PC-3 (cell line): Measurements from ENCODE around the gene SLC6A7. TPM values are rescaled to one million over a fixed set of nuclear protein-coding genes. Genes with fewer than 3 reads are reported as not detected.

ENCODE experiments used
- ATAC-seq: fragments of 200-7000 bp; cut with Tn5 transposase; 2 replicates; pipeline ENCODE4 v1.9.1; 2020; ENCODE audit warnings: mild to moderate bottlenecking, moderate library complexity
- BruUV-seq: library from RNA; stranded (reverse); fragments of 400-500 nt; replicated peaks from 2 replicates; lab custom pipeline; 2021; lab: Mats Ljungman, UMichigan
- CTCF ChIA-PET: fragments of 300-600 bp; sonication (Branson Sonifier 250); formaldehyde crosslinking; loops from one replicate; lab custom pipeline; 2022; ENCODE audit warnings: antibody characterized with exemption; lab: Charles Lee
- POLR2A ChIA-PET: fragments of 300-600 bp; sonication (Branson Sonifier 250); formaldehyde crosslinking; loops from one replicate; lab custom pipeline; 2022; ENCODE audit warnings: antibody characterized with exemption; ENCODE audit not compliant: unreplicated experiment; lab: Charles Lee
- DNase-seq: peaks from one replicate; pipeline ENCODE4 v3.0.0-alpha.2; 2015
- H2AFZ ChIP-seq: fragments of 300-600 bp; sonication (generic); 2 replicates; pipeline ENCODE4 v1.6.0; 2016; ENCODE audit warnings: antibody characterized with exemption, low read length
- H3F3A ChIP-seq: fragments of 300-600 bp; sonication (generic); one replicate; pipeline ENCODE4 v1.6.0; 2017; ENCODE audit warnings: antibody characterized with exemption, low read length, control low read depth, mild to moderate bottlenecking; ENCODE audit not compliant: unreplicated experiment
- H3K27ac ChIP-seq: fragments of 300-600 bp; sonication (generic); 2 replicates; pipeline ENCODE4 v1.5.1; 2016; ENCODE audit warnings: mild to moderate bottlenecking, low read length
- H3K27me3 ChIP-seq: fragments of 300-600 bp; sonication (generic); 2 replicates; pipeline ENCODE4 v1.6.1; 2016; ENCODE audit warnings: low read length, mixed read lengths
- H3K36me3 ChIP-seq: fragments of 300-600 bp; sonication (generic); 2 replicates; pipeline ENCODE4 v1.6.1; 2016; ENCODE audit warnings: low read depth, mixed run types, low read length, mixed read lengths
- H3K4me1 ChIP-seq: fragments of 300-600 bp; sonication (generic); 2 replicates; pipeline ENCODE4 v1.5.1; 2016; ENCODE audit warnings: low read length; ENCODE audit not compliant: insufficient read depth
- H3K4me2 ChIP-seq: fragments of 300-600 bp; sonication (generic); 2 replicates; pipeline ENCODE4 v1.6.0; 2016; ENCODE audit warnings: low read length
- H3K4me3 ChIP-seq: fragments of 300-600 bp; sonication (generic); 2 replicates; pipeline ENCODE4 v1.5.1; 2016; ENCODE audit warnings: mild to moderate bottlenecking, low read length, mixed read lengths
- H3K79me2 ChIP-seq: fragments of 300-600 bp; sonication (generic); 2 replicates; pipeline ENCODE4 v1.6.1; 2017; ENCODE audit warnings: low read length, mixed read lengths
- H3K9ac ChIP-seq: fragments of 300-600 bp; sonication (generic); 2 replicates; pipeline ENCODE4 v1.6.0; 2016; ENCODE audit warnings: mild to moderate bottlenecking, low read length
- H3K9me2 ChIP-seq: fragments of 300-600 bp; sonication (generic); replicated peaks from 2 replicates; pipeline ENCODE4 v1.6.1; 2016; ENCODE audit warnings: mixed run types, low read length, mixed read lengths
- H3K9me3 ChIP-seq: fragments of 300-600 bp; sonication (generic); 2 replicates; pipeline ENCODE4 v1.6.1; 2016; ENCODE audit warnings: low read length, mixed read lengths
- H4K20me1 ChIP-seq: fragments of 300-600 bp; sonication (generic); 2 replicates; pipeline ENCODE4 v1.6.1; 2016; ENCODE audit warnings: low read length, mixed read lengths
- EZH2 ChIP-seq: fragments of 300-600 bp; sonication (generic); IDR thresholded peaks from one replicate; pipeline ENCODE4 v1.6.1; 2017; ENCODE audit warnings: antibody characterized with exemption, mild to moderate bottlenecking, low read length; ENCODE audit not compliant: unreplicated experiment
- EZH2phosphoT487 ChIP-seq: fragments of 300-600 bp; sonication (generic); IDR thresholded peaks from 2 replicates; pipeline ENCODE4 v1.6.1; 2018; ENCODE audit warnings: mild to moderate bottlenecking, antibody characterized with exemption, low read length, borderline replicate concordance
- intact Hi-C: fragments of 100-400 bp; cut with micrococcal nuclease; formaldehyde crosslinking; loops from 2 replicates; pipeline ENCODE4 v1.9.0; 2023
- total RNA-seq: library from RNA; depleted of rRNA; stranded (reverse); fragments of >200 nt; gene quantifications from 2 replicates; pipeline ENCODE4 v1.2.3, GENCODE V29; 2014
- TF ChIP-seq, protein P1 (sequence below): fragments of 300-600 bp; sonication (generic); conservative IDR thresholded peaks from 2 replicates; pipeline ENCODE4 v1.5.1; 2017; ENCODE audit warnings: antibody characterized with exemption, low read depth, mild to moderate bottlenecking, low read length

The SLC6A7 gene
- total RNA-seq, 1 experiment from 2014 or later, result 0.29 TPM

DNA sequence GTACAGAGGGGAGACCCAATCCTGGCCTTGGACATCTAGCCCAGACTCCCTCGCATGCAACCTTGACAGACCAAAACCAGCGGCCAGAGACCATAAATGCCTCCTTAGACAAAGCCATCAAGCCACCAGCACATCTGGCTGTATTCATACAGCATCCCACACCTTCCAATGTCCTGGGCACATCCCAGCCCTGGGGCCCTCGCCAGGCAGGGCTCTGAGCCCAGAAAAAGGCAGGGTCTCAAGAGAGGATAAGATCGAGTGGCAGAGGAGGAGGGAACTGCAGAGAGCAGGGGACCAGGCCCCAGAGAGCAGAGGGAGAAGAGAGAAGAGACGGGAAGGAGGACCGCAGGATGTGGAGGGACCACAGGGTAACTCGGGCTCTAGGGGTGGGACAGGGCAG lies 54.3 kb downstream of the SLC6A7 start:
- ChIA-PET POLR2A (no interaction called here), CTCF (no interaction called here)
- Histone ChIP-seq H3K36me3 (no peaks in the 10 kb centered on the region), H3K4me3 (no peak overlapping the region), H3K27me3 (no peaks in the 10 kb centered on the region), H3K9me2 (no peaks in the 10 kb centered on the region), H3K79me2 (no peaks in the 10 kb centered on the region), H3K9ac (no peak overlapping the region), H2AFZ (no peak overlapping the region), H4K20me1 (no peaks in the 10 kb centered on the region), H3K9me3 (no peaks in the 10 kb centered on the region), H3F3A (no peaks in the 10 kb centered on the region), H3K27ac (no peak overlapping the region), H3K4me1 (no peaks in the 10 kb centered on the region), H3K4me2 (no peak overlapping the region)
- DNase-seq, result no peak
- TF ChIP-seq, protein P1, sequence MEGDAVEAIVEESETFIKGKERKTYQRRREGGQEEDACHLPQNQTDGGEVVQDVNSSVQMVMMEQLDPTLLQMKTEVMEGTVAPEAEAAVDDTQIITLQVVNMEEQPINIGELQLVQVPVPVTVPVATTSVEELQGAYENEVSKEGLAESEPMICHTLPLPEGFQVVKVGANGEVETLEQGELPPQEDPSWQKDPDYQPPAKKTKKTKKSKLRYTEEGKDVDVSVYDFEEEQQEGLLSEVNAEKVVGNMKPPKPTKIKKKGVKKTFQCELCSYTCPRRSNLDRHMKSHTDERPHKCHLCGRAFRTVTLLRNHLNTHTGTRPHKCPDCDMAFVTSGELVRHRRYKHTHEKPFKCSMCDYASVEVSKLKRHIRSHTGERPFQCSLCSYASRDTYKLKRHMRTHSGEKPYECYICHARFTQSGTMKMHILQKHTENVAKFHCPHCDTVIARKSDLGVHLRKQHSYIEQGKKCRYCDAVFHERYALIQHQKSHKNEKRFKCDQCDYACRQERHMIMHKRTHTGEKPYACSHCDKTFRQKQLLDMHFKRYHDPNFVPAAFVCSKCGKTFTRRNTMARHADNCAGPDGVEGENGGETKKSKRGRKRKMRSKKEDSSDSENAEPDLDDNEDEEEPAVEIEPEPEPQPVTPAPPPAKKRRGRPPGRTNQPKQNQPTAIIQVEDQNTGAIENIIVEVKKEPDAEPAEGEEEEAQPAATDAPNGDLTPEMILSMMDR, result no peak
- BruUV-seq, result no TSS peak
- no peak for ATAC-seq
- intact Hi-C loops, result no loop called here

DNA sequence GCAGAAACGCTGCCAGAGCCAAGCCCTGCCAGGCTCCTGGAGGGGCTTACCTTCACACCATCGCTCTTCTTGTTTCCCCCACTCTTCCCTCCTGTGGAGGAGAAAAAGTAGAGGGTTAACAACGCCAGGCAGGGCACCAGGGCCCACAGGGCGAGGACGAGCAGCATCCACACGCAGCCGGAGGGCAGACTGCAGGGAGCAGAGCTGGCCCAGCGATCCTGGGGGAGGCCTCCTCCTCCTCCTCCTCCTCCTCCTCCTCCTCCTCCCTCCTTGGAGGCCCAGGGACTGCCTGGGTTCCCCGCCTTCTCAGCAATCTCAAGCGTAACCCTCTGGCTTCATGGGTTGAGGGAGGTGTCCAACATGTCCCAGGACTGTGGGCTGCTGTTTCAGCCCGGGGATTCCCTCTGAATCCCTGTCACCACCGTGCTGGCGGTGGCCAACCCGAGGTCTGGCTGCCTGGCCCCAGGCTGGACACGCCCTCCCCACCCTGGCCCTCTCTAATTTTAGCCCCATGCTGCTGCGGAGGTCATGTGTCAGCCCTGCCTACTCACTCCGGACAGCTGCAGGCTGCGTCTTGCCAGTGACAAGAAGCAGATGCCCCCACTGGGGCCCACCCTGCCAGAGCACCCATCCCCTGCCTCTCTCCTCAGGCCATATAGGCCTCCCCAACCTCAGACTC lies 55.4 kb downstream of the SLC6A7 start:
- BruUV-seq, result no TSS peak
- Histone ChIP-seq H3F3A (no peaks in the 10 kb centered on the region), H2AFZ (no peak overlapping the region)

DNA sequence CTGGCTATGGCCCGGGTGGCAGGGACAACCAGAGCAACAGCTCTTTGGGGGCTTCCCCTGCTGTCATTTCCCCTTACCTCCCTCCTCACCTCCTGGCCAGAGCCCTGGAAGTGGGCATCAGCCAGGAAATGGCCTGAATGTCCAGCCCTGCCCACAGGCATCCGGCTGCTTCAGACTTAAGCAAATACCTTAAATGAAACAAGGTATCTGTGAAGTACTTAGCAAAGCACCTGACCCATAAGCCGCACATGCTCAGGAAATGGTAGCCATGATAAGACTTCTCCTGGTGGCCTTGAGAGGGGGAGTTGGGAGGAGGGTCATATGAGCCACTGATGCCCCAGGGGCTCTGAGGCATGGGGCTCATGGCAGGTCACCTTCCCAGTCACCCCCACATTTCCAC lies 55.9 kb downstream of the SLC6A7 start:
- ATAC-seq, result no peak
- no peak overlapping the region for H3K27ac ChIP-seq
- no peaks in the 10 kb centered on the region for H3K4me1 ChIP-seq
- TF ChIP-seq, protein P1, result no peak
- no peak for TF ChIP-seq EZH2
- no peak for TF ChIP-seq EZH2phosphoT487
- no peak for DNase-seq
- no TSS peak for BruUV-seq
- H2AFZ ChIP-seq, result no peak overlapping the region
- no peak overlapping the region for H3K4me2 ChIP-seq
- intact Hi-C loops, result no loop called here
- H3K9me3 ChIP-seq, result no peaks in the 10 kb centered on the region
- H3K79me2 ChIP-seq, result no peaks in the 10 kb centered on the region
- no peak overlapping the region for H3K9ac ChIP-seq
- no peaks in the 10 kb centered on the region for H3K27me3 ChIP-seq
- H3K4me3 ChIP-seq, result no peak overlapping the region
- ChIA-PET POLR2A (no interaction called here), CTCF (interaction anchor here (0.6 kb wide), 1 partner anchor 120 kb away, joined by 3 read pairs; no protein-coding TSS in a partner anchor)
- H3K9me2 ChIP-seq, result no peaks in the 10 kb centered on the region
- H3F3A ChIP-seq, result no peaks in the 10 kb centered on the region
- H3K36me3 ChIP-seq, result no peaks in the 10 kb centered on the region
- H4K20me1 ChIP-seq, result no peaks in the 10 kb centered on the region

More for the DNA sequence above, 55.4 kb downstream of the SLC6A7 start:
- no peak for DNase-seq
- Histone ChIP-seq H3K9ac (no peak overlapping the region), H3K36me3 (no peaks in the 10 kb centered on the region), H4K20me1 (no peaks in the 10 kb centered on the region), H3K79me2 (no peaks in the 10 kb centered on the region), H3K9me3 (no peaks in the 10 kb centered on the region), H3K4me3 (no peak overlapping the region), H3K27ac (no peak overlapping the region), H3K27me3 (no peaks in the 10 kb centered on the region), H3K9me2 (no peaks in the 10 kb centered on the region), H3K4me1 (no peaks in the 10 kb centered on the region), H3K4me2 (no peak overlapping the region)
- POLR2A ChIA-PET, result no interaction called here
- no peak for ATAC-seq
- intact Hi-C loops, result no loop called here
- TF ChIP-seq EZH2phosphoT487 (no peak), EZH2 (no peak)
- TF ChIP-seq, protein P1, result no peak
- CTCF ChIA-PET, result no interaction called here
